HG03378 (cell line): ENCODE measurements around the gene CSNK1G3.
A peak's percentile ranks its signal among the peaks of the same experiment; 100 is the strongest.
"Not testable (repeated sequence)": the region's sequence is repeated elsewhere in the genome, so short reads cannot be mapped to it uniquely, and the experiment has no call there.

Source experiments
- ATAC-seq: cut with Tn5 transposase; IDR thresholded peaks from one replicate; pipeline ENCODE4 v1.9.1; 2021; ENCODE audit warnings: mild to moderate bottlenecking, moderate library complexity; ENCODE audit not compliant: unreplicated experiment

The CSNK1G3 gene

DNA sequence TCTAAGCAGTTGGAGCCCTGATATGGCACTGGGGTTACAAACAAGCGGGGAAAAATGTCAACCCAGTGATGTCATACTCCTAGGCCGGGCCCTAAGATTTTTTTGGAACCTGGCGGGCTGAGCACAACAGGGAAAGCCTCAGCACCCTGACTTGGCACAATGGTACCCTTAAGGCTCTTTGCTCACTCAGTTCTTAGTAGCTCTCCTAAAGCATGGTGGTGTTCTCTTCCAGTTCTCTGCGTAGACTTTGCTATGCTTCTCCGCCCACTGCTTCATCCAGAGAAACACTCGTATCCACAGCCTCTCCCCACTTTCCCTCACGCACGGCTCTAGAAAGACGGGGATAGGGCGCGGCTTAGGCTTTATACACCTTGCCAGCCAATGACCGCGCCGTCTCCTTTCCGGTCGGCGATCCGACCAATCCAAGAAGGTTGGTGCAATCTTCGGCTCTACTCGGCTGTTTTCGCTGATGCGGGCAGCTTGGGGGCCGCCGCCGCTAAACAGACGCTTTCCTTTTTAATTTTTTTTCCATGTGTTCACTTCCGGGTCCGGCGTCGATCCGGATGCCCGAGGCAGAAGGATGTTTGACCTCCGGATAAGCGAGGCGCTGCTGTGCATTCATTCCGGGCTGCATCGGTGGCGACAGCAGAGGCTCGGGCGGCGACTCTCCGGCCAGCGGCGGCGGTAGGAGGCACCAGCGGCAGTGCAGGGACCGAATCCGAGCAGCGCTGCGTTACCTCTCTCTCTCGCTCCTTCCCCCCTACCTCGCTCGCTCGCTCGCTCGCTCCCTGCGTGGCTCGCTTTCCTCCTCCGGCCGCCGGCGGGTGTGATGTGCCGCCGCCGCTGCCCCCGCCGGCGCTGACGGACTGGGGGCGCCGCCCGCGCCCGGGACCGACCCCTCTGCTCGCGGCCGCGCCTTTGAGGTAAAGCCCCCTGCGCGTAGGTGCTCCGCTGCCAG, at the start of gene CSNK1G3:
Gene CSNK1G3, plus strand, starts transcription at position 530 of the 958 bp plus-strand sequence. CDS start 33,487 bp downstream, outside the sequence.
- peak; percentile 97 for ATAC-seq

DNA sequence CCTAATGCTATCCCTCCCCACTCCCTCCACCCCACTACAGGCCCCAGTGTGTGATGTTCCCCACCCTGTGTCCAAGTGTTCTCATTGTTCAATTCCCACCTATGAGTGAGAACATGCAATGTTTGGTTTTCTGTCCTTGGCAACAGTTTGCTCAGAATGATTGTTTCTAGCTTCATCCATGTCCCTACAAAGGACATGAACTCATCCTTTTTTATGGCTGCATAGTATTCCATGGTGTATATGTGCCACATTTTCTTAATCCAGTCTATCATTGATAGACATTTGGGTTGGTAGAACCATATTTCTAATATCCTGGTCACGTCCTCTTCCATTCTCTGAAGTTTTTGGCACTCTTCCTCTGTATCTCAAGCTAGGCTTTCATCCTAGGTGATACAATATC, 45.1 kb upstream of the CSNK1G3 start:
- not testable (repeated sequence) for ATAC-seq

DNA sequence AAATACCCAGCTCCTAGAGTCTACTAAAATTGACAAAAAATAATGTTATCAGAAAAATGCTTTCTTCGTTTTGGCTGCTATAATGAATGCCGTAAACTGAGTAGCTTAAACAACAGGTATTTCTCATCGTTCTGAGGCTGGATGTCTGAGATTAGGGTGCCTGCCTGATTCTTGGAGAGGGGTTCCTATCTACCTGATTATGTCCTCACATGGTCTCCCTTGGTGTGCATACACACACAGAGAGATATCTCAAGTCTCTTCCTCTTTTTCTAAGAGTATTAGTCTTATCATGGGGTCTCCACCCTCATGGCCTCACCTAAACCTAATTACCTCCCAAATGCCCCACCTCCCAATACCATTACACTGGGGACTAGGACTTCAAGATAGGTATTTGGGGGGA, 40.6 kb upstream of the CSNK1G3 start:
- ATAC-seq = no peak

DNA sequence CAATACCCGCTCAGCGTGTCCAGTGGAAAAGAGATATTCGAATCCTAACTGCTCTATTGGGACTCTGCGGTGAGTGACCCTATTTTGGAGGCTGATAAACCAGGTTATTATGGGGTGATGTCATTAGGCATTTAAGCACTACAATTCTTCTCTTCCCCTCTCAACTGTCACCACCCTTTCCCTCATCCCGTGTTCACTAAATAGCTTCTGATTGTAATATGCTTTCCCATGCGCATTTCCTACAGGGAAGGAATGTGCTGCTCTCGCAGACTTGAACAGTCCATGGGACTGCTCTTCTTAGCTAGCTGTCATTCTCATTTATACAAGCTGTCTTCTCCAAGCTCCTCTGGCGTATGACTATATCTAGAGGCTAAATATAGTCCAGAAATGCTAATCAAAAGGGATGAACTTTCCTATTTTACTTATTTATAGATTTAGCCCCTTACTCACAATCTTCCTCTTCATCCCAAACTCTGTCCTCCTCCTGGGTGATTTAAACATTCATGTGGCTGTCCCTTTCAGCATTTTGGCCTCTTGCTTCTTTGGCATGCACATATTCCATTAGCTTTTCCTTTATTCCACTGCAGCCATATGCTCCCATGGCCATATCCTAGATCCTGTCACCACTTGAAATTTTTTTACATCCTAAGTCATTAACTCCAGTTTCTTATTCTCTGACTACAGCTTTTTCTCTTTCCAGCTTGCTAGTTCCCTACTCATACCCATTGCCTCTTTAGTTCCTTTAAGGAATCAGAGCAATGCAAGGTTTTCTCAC, 39.6 kb upstream of the CSNK1G3 start:
- no peak for ATAC-seq

DNA sequence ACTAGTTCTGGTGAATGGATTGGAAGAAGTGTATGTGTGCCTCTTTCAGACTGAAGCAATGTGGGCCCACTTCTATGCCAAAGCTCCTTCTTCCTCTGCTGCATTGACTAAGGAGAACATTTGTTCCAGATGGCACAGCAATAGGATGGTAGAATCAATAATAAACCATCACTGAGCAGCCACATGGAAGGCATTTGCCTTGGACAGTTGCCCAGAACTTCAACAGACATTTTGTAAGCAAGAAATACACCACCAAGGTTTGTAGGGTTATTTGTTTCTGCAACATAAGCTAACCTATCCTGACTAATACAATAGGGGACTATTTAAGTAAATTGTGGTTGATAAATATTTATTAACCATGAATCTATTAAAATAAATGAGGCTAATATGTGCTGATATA, 37.7 kb upstream of the CSNK1G3 start:
- no peak for ATAC-seq

DNA sequence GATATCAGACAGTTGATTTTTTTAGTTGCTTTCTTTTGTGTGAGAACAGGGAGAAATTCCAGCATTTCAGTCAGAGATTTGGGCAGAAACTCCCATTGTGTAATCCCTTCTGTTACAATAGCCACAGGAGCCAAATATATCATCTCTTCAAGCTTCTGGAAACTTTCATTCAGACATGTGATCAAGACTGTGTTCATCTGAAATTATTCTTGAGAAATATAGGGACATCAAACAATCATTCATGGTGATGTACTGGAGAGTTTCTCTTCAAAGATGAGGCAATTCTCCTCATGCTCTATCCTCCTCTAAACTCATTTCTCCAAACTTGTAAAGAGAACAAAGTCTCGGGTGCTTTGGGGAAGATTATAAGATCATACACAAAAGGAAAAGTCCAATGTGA, 35.2 kb upstream of the CSNK1G3 start:
- ATAC-seq = no peak

DNA sequence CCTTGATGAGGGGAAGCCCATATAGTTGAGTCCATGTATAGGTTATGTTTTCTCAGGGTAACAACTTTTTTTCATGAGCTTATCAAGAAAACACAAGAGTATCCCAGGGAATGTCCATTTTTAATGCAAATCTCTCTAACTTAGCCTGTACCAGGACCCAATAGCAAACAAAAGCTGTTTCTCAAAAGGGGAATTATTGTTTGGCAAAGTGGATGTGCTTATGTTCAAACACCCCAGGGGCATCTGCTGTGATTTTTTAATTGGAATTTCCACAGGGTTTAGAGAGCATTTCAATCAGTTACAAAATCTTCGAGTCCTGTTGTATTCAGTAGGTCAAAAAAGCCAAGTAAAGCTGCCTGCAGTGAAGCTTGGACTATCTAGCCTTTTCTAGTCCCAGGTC, 33.4 kb upstream of the CSNK1G3 start:
- no peak for ATAC-seq

DNA sequence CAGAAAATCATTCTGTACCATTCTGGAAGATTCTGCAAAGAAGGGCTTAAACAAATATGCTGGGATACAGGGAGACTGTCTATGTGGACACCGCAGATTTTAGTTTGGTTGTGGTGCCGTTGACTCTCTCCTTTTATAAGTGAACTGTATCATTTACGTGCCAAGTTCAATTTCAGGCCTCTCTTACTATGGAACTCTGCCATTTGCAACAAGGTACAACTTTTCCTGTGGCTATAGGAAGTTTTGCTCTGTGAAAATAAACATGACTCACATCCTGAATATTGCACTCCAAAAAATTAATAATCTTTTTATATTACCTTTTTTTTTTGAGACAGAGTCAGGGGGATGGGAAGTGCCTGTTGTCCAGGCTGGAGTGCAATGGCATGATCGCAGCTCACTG, 29.7 kb upstream of the CSNK1G3 start:
- no peak for ATAC-seq

DNA sequence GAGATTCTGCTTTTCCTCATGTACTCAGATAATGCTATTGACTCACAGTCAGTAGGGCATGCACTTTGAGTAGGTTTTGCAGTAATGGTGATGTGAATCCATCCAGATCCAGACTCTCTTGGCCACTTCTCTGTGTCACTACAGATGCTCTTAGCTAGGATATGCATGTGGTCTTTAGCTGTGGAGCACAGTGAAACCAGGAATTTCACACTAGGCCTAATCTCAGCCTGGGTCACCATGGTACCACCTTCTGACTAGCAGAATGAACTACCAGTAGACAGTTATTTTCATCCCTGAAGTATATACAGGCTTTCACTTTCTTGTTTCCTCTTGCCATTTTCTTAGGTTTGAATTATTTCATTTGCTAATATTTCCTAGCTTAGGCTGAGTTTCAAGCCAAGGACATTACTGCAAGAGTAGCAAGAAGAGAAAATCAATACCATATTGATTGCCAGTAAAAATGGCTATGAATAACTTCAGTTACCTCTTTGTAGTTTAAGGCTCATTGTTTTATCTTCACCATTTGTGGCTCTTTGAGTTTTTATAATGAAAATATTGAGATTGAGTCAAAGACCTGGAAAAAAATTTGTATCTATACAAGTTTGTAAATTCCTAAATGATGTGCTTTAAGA, 28.4 kb upstream of the CSNK1G3 start:
- ATAC-seq = no peak

DNA sequence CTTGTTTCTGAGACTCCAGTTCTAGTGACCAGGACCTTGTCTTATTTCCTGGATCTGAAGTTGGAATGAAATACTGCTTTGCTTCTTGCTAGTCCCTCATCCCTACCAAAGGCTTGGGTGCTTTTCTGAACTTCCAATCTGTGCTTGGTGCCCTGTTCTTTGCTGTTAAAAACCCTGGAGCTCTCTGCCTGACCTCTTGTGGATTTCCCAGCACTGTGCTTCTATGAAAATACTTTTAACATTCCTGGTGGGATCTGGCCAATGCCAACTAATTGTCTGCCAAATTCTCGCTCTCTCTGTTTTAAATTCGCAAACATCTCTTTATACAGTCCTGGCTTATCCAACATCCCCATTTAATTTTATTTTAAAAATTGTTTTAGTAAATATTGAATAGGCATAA, 26.7 kb upstream of the CSNK1G3 start:
- no peak for ATAC-seq

DNA sequence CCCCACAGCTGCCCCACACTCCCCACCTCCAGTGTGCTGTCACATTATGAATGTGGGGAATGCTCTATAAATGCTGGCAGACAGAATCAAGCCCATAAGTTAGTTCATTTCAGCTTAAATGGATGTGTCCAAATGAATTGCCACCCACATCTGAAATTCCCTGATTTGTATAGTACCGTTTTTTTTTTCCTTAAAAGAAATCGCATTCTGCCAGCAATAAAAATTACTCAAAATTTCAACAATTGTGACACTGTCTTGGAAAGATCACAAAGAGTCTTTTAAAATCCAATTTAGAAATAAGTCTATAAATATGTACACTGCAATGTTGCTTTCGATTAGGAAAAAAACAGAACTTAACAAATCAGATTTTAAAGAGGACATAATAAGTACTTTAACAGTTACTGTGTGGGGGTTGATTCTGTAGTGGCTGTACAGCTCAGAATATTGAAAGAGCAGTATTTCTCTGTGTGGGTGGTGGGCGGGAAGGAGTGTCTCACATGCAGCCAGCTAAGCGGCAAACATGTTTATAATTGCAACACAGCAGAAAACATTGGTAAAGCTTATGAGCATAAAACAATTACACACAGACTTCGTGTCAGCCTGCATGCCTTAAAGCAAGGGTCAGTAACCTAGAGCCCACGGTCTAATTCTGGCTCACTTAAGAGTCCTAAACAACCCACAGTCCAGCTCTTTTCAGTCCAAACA, 24.9 kb upstream of the CSNK1G3 start:
- no peak for ATAC-seq

DNA sequence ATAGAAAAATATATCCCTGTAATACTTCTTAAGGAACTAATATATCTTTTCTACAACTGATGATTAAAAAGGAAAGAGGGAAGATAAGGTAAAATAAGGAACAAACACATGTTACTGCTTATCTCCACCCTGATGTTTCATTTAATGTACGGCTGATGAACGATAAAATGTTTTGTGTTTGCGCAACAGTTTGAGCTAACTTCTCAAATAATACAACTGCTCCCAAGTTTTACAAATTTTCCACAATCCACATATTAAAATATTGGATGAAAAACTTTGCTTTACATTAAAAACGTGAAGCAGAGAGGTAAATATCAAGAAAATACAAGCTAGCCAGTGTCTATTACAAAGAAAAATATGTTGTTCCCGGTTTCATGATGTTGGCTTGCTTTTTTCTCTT, 21.0 kb upstream of the CSNK1G3 start:
- ATAC-seq = no peak

DNA sequence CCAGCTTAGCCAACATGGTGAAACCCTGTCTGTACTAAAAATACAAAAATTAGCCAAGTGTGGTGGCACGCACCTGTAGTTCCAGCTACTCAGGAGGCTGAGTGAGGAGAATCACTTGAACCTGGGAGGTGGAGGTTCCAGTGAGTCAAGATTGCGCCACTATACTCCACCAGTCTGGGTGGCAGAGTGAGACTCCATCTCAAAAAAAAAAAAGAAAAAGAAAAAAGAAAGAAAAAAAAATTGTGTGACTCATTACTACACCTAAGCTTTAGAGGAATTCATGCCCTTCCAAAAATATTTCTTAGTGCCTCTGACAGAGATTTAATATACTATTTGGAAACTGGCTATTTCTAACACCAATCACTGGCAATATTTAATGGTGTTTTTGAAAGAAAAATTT, 16.8 kb upstream of the CSNK1G3 start:
- ATAC-seq = not testable (repeated sequence)

DNA sequence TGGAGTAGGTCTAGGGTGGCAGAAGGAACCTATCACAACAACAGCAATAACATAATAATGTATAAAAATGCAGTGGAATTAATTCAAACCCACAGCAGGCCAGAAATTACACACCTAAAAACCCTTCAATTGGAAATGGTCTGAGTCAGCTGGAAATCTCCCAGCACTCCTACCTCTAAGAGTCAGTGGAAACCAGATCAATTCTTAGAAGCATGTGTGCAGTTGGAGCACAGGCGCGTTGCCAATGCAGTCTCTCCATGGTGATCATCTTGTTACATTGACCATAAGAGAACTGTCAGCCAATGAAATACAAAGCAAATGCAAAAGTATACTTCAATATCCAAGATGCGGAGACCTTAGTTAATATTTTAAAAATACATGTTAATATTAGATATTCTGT, 15.1 kb upstream of the CSNK1G3 start:
- no peak for ATAC-seq

DNA sequence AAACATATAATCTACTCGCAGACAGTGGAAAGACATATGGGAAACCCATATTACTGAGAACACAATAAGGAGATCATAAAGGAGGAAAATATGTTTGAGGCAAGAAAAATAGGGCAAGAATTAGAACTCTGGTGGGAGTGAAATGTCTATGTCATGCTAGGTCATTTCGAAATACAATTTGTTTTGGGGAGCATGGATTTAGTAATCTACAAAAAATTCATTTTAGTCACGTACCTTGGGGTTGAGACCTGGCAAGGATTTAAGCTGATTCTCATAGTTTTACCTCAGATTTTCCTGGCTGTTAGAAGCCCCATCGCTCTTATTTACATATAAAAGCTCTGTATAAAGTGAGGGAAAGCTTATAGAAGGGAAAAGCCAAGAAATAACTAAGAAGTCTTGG, 11.5 kb upstream of the CSNK1G3 start:
- ATAC-seq = no peak

DNA sequence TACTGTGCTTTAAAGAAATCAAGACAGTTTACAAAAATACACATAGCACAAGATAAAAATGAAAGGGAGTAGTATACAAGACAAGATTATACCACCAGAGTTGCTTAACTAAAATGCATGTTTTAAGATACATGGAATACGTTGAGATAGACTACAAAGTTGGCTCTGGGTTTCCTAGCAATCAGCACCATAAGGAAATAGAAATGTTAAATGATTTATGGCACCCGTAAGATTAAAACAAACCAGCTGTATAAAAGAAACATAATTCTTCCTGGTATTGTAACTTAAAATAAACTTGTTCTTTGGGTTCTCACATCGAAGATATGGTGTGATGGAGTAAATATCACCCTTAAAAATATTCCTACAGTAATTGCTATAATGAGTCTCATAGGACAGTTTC, 9.9 kb upstream of the CSNK1G3 start:
- ATAC-seq = no peak

DNA sequence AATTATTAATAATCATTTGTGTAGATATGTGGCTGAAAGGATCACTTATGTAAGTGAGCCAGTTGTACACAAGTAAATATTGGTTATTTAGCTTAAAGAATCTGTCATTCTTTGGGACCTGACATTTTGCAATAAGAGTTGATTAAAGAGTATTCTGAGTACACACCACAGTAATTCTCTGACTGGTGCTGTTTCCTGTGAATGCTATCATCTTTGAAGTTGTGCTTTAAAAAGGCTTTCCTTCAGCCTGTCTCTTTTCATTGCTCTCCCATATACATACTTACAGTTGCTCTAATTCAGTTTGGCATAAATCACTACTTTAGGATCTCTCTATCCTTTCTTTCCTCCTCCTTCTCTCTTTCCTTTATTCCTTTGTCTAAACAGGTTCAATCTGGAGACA, 8.7 kb upstream of the CSNK1G3 start:
- no peak for ATAC-seq

DNA sequence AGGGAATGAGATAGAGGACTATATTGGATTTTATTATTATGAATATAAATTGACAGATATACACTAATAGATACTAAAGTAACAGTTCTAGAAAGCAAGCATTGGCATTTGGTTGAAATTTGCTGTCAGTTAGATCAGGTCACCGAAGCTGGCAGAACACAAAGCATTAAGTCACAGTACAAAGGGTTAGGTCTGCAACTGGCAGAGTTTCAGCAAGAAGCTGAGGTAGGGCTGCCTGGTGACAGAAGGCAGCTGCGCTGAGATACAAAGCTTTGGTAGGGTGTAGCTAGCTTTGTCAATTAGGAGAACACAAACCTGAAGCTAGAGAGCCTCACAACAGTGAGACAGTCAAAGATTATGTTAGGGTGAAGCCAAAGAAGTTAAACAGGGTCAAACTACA, 6.3 kb upstream of the CSNK1G3 start:
- no peak for ATAC-seq

DNA sequence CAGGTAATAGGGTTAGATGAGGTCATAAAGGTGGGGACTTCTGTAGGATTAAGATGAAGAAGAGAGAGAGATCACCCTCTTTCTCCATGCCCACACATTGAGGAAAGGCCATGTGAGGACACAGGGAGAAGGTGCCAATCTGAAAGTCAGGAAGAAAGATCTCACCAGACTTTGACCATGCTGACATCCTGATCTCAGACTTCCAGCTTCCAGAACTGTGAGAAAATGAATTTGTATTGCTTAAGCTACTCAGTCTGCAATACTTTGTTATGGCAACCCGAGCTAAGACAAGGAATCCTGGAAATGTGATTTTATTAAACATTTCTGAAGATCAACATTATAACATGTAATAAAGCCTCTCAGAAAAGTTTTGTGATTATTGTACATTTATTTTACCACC, 3.5 kb upstream of the CSNK1G3 start:
- ATAC-seq = no peak

DNA sequence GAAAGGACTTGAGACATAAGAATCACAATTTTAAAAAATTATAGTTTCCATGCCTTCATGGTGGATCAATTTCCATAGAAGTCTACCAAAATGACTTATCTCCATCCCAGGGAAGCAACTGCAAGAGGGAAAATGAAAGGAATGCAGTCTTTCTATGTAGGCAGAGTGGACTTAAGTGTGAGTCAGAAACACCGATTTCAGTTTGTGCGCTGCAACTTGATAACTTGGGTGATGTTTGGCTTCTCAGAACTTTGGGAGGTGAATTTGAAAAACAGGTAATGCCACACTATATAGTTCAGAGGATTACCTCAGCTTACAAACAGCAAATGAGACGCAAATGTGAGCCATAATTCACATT, 708 bp upstream of the CSNK1G3 start:
- ATAC-seq = no peak
